Neuron (in vitro differentiated cells): ENCODE results near the gene NDUFA11.
"Not testable (repeated sequence)": the region's sequence is repeated elsewhere in the genome, so short reads cannot be mapped to it uniquely, and the experiment has no call there.

ENCODE experiments used
- H2AFZ ChIP-seq: one replicate; pipeline ENCODE4 v1.6.1; 2013; ENCODE audit warnings: low read depth, mild to moderate bottlenecking, inconsistent platforms, low read length, moderate library complexity
- H3K27me3 ChIP-seq: one replicate; pipeline ENCODE4 v1.6.1; 2013; ENCODE audit warnings: low read length; ENCODE audit not compliant: insufficient read depth
- H3K36me3 ChIP-seq: one replicate; pipeline ENCODE4 v1.6.1; 2013; ENCODE audit warnings: low read length; ENCODE audit not compliant: insufficient read depth
- H3K4me1 ChIP-seq: one replicate; pipeline ENCODE4 v1.6.1; 2013; ENCODE audit warnings: low read length; ENCODE audit not compliant: insufficient read depth
- H3K4me3 ChIP-seq: 2 replicates; pipeline ENCODE4 v1.5.1; 2013; ENCODE audit warnings: mild to moderate bottlenecking, low read length, moderate library complexity
- H3K9me3 ChIP-seq: one replicate; pipeline ENCODE4 v1.6.1; 2013; ENCODE audit warnings: low read length

Gene NDUFA11

GRCh38 chr19:5884065-5884811 is 19.4 kb downstream of the NDUFA11 start:
- not testable (repeated sequence) for H3K9me3 ChIP-seq, H3K4me3 ChIP-seq, H2AFZ ChIP-seq, H3K27me3 ChIP-seq, H3K36me3 ChIP-seq
- peaks cover 18% of the 10 kb centered on the region for H3K4me1 ChIP-seq

- H3K27me3 ChIP-seq, H2AFZ ChIP-seq, H3K9me3 ChIP-seq, H3K36me3 ChIP-seq, H3K4me3 ChIP-seq: not testable (repeated sequence)
- H3K4me1 ChIP-seq = peaks cover 20% of the 10 kb centered on the region
These were observed 20.3 kb downstream of the NDUFA11 start for GRCh38 chr19:5883157-5883873.

DNA sequence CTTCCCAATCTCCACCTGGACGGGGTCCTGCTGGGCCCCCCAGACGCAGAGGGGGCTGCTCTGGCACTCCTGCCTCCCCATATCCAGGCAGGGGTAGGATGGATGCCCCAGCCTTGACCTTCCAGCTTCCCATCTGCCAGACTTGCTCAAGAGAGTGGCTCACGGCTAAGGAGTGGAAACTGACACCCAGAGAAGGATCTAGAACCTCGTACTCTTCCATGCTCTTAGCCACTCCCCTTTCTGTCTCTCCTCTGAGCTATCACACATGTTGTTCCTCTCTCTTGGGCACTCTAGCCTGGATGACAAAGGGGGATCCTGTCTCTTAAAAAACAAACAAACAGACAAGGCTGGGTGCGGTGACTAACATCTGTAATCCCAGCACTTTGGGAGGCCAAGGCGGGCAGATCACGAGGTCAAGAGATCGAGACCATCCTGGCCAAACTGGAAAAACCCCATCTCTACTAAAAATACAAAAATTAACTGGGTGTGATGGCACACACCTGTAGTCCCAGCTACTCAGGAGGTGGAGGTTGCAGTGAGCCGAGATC is 21.1 kb downstream of the NDUFA11 start:
- H3K27me3 ChIP-seq = no peaks in the 10 kb centered on the region
- H3K4me3 ChIP-seq = no peak overlapping the region
- H2AFZ ChIP-seq = no peak overlapping the region
- H3K4me1 ChIP-seq = peaks cover 26% of the 10 kb centered on the region
- no peaks in the 10 kb centered on the region for H3K36me3 ChIP-seq
- no peaks in the 10 kb centered on the region for H3K9me3 ChIP-seq

DNA sequence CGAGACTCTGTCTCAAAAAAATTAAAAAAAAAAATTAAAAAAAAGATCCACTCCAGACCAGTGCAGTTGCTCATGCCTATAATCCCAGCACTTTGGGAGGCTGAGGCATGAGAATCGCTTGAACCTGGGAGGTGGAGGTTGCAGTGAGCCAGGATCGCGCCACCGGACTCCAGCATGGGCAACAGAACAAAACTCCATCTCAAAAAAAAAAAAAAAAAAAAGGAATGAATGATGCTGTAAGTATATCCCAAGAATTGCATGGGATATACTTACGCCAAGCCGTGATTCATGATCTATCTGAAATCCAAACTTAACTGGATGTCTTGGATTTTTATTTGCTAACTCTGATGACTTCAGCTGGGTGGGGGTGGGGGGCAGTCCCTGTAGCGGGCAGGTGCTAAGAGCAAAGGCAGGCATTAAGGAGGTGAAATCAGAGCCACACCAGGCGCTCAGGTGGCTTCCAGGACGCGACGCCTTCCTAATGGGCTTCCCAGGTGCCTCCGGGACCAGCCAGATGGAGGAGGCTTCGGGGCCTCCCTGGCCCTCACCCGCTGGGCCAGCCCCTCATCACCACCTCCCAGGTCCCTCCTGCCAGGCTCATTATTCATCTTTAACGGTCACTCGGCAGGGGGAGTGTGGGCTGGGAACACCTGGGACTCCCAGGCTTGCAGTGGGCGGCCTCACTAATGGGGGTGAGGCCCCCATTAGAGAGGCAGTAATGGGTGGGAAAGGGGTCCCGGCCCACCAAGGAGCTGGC is 21.9 kb downstream of the NDUFA11 start:
- Histone ChIP-seq H3K9me3 (no peaks in the 10 kb centered on the region), H3K4me3 (no peak overlapping the region), H3K4me1 (peaks cover 28% of the 10 kb centered on the region), H2AFZ (no peak overlapping the region), H3K36me3 (no peaks in the 10 kb centered on the region), H3K27me3 (no peaks in the 10 kb centered on the region)

DNA sequence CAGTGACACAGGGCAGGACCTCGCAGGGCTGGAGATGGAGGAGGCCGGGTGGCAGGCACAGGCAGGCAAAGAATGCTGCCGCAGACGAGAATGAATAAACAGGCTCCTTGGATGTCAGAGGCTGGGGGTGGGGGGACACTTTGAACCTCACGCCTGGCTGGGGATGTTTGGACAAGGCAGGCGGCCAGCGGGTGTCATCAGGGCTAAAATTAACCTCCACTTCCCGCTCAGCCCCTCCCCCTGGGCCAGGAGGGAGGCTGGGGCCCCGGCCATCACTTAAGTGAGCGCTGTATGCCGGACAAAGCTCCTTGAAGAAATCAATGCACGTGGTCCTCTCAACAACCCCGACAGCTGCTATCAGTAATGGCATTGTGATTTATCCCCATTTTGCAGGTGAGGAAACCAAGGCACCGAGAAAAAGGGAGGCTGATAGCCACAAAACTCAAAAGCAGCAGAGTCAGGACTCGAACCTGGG is 22.9 kb downstream of the NDUFA11 start:
- Histone ChIP-seq H3K9me3 (no peaks in the 10 kb centered on the region), H3K4me1 (peaks cover 28% of the 10 kb centered on the region), H2AFZ (no peak overlapping the region), H3K4me3 (no peak overlapping the region), H3K27me3 (no peaks in the 10 kb centered on the region), H3K36me3 (no peaks in the 10 kb centered on the region)

DNA sequence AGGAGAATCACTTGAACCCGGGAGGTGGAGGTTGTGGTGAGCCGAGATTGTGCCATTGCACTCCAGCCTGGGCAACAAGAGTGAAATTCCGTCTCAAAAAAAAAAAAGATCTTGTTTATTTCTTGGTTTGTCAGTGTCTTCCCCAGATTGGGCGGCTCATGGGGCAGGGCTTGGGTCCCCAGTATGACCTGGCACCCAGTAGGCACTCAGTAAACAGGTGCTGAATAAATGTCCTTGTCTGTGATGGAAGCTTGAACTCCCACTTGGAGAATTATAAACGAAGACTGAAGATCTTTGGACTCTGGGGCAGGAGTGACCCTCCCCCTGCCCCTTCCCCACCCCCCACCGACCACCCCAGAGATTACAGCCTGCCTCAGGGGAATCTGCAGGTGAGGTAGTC is 23.4 kb downstream of the NDUFA11 start:
- Histone ChIP-seq H3K4me3 (no peak overlapping the region), H3K27me3 (no peaks in the 10 kb centered on the region), H3K9me3 (no peaks in the 10 kb centered on the region), H3K36me3 (no peaks in the 10 kb centered on the region), H3K4me1 (peaks cover 28% of the 10 kb centered on the region), H2AFZ (no peak overlapping the region)

DNA sequence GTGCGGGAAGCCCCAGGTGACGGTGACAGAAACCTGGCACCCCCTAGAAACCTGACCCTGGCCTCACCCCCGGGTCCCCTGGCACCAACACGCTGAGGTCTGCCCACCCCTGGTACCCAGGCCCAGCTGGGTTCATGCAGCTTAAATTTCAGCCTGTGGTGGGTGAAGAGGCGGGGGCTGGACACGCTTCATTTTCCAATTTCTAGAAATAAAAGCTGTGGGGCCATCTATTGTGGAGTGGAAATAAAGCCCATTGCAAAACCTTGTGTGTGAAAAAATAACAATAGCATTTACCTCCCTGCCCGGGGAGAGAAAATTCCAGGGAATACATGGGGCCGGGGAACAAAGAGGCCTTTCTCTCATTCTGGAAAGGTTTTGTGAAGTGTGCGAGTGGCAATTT is 25.7 kb downstream of the NDUFA11 start:
- Histone ChIP-seq H3K4me3 (no peak overlapping the region), H2AFZ (no peak overlapping the region), H3K9me3 (no peaks in the 10 kb centered on the region)

GRCh38 chr19:5877427-5877826 is 26.2 kb downstream of the NDUFA11 start:
- Histone ChIP-seq H3K27me3 (no peaks in the 10 kb centered on the region), H3K9me3 (no peaks in the 10 kb centered on the region), H3K36me3 (no peaks in the 10 kb centered on the region), H2AFZ (no peak overlapping the region), H3K4me1 (peaks cover 28% of the 10 kb centered on the region), H3K4me3 (no peak overlapping the region)

More for the DNA sequence above, 25.7 kb downstream of the NDUFA11 start:
- H3K27me3 ChIP-seq = no peaks in the 10 kb centered on the region
- H3K36me3 ChIP-seq = no peaks in the 10 kb centered on the region
- H3K4me1 ChIP-seq = peaks cover 28% of the 10 kb centered on the region

- not testable (repeated sequence) for H2AFZ ChIP-seq, H3K9me3 ChIP-seq, H3K36me3 ChIP-seq, H3K4me3 ChIP-seq, H3K27me3 ChIP-seq
- peaks cover 12% of the 10 kb centered on the region for H3K4me1 ChIP-seq
These were observed 29.1 kb downstream of the NDUFA11 start for GRCh38 chr19:5874496-5874895.

- Histone ChIP-seq H2AFZ (no peak overlapping the region), H3K4me3 (no peak overlapping the region), H3K36me3 (no peaks in the 10 kb centered on the region), H3K4me1 (peaks cover 8% of the 10 kb centered on the region), H3K27me3 (no peaks in the 10 kb centered on the region), H3K9me3 (no peaks in the 10 kb centered on the region)
These were observed 29.9 kb downstream of the NDUFA11 start for GRCh38 chr19:5873617-5874199.

DNA sequence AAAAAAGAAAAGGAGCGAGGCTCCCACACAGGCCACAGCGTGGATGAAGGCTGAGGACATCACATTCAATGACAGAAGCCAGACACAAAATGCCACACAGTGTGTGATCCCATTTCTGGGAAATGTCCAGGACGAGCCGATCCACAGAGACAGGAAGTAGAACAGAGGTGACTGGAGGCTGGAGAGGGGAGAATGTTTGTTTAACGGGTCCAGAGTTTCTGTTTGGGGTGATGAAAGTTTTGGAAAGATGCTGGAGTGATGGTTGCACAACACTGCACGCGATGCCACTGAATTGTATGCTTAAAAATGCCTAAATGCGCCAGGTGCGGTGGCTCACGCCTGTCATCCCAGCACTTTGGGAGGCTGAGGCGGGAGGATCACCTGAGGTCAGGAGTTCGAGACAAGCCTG is 32.6 kb downstream of the NDUFA11 start:
- Histone ChIP-seq H3K9me3 (no peaks in the 10 kb centered on the region), H3K4me3 (no peak overlapping the region), H3K36me3 (no peaks in the 10 kb centered on the region), H3K27me3 (peaks cover 2% of the 10 kb centered on the region), H3K4me1 (no peaks in the 10 kb centered on the region), H2AFZ (no peak overlapping the region)

DNA sequence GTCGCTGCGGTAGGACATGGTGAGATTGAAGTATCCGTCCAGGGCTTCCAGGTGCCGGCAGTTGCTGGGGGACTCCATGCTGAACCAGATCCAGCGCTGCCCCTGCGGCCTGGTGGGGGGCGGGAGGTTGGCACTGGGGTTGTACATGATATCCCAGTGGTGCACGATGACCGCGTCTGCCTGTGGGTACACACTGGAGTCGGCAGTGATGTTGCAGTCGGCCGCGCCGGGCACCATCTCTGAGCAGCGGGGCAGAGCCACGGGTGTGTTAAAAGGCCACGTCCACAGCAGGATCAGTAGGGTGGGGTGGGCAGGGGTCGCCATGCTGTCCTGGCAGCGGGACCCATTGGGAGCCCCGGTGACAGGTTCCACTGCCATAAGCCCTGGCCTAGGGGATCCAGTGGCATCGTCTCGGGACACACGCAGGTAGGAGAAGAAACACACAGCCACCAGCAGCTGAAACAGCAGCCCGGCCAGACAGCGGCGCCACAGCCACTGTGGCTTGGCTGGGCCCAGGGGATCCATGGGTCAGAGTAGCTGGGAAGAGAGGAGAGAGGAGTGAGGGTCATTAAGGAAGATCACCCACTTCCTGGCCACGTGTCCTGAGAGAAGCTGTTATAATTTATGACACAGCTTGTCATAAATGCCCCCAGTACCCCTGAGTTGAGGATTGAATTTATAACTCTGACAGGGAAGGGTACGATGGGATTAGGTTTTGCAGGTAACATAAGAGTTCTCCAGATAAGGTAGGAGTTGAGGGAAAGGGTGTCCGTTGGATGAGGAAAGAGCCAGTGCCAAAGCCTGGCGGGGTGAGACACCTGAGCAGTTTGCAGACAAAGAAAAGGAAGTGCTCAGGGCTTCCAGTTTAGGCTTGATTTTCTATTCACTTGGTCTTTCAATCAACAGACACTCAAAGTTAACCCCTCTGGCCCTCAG is 36.1 kb downstream of the NDUFA11 start:
- H3K9me3 ChIP-seq = no peaks in the 10 kb centered on the region
- no peaks in the 10 kb centered on the region for H3K36me3 ChIP-seq
- no peaks in the 10 kb centered on the region for H3K4me1 ChIP-seq
- no peak overlapping the region for H2AFZ ChIP-seq
- no peak overlapping the region for H3K4me3 ChIP-seq
- peaks cover 2% of the 10 kb centered on the region for H3K27me3 ChIP-seq
